Activated CD8-positive, alpha-beta memory T cell treated with anti-CD3 and anti-CD28 coated beads, Interleukin-2, amount 50 U/mL, for 24 hours (primary cell): ENCODE results near the gene ADGRD2.
"Not testable (repeated sequence)": the region's sequence is repeated elsewhere in the genome, so short reads cannot be mapped to it uniquely, and the experiment has no call there.

ENCODE experiments used
- DNase-seq: peaks from one replicate; pipeline ENCODE4 v3.0.0-alpha.2; 2020; ENCODE audit errors: extremely low read depth

ADGRD2 gene

GRCh38 chr9:124450241-124450924 is at the start of gene ADGRD2:
ADGRD2 (plus strand) TSS chr9:124450451; CDS start chr9:124451667, 1,216 bp downstream.
- DNase-seq = no peak

- DNase-seq = no peak
Measured at GRCh38 chr9:124403246-124403645, 47.0 kb upstream of the ADGRD2 start.

- no peak for DNase-seq
Measured at GRCh38 chr9:124409410-124409809, 40.8 kb upstream of the ADGRD2 start.

- no peak for DNase-seq
Measured at GRCh38 chr9:124410321-124410913, 39.8 kb upstream of the ADGRD2 start.

- no peak for DNase-seq
Measured at GRCh38 chr9:124411514-124412227, 38.6 kb upstream of the ADGRD2 start.

GRCh38 chr9:124412228-124412575 is 38.0 kb upstream of the ADGRD2 start:
- DNase-seq = no peak

- no peak for DNase-seq
Measured at GRCh38 chr9:124414612-124415011, 35.6 kb upstream of the ADGRD2 start.

GRCh38 chr9:124415102-124415851 is 35.0 kb upstream of the ADGRD2 start, which contains the start of gene PSMB7:
PSMB7 (minus strand) TSS chr9:124415442; CDS start chr9:124415425, 17 bp downstream.
- peak; percentile 95 for DNase-seq

GRCh38 chr9:124415852-124416484 is 34.3 kb upstream of the ADGRD2 start:
- no peak for DNase-seq

GRCh38 chr9:124419832-124420489 is 30.3 kb upstream of the ADGRD2 start:
- no peak for DNase-seq

- DNase-seq = no peak
Measured at GRCh38 chr9:124420991-124421543, 29.2 kb upstream of the ADGRD2 start.

GRCh38 chr9:124423155-124423554 is 27.1 kb upstream of the ADGRD2 start:
- DNase-seq = no peak

- DNase-seq = no peak
Measured at GRCh38 chr9:124423591-124423990, 26.7 kb upstream of the ADGRD2 start.

- not testable (repeated sequence) for DNase-seq
Measured at GRCh38 chr9:124425733-124426132, 24.5 kb upstream of the ADGRD2 start.

GRCh38 chr9:124426361-124426760 is 23.9 kb upstream of the ADGRD2 start:
- DNase-seq = no peak

- DNase-seq = no peak
Measured at GRCh38 chr9:124427281-124427680, 23.0 kb upstream of the ADGRD2 start.

GRCh38 chr9:124428751-124429529 is 21.3 kb upstream of the ADGRD2 start:
- no peak for DNase-seq

GRCh38 chr9:124429530-124429867 is 20.8 kb upstream of the ADGRD2 start:
- no peak for DNase-seq

GRCh38 chr9:124436320-124436719 is 13.9 kb upstream of the ADGRD2 start:
- no peak for DNase-seq

GRCh38 chr9:124437086-124437485 is 13.2 kb upstream of the ADGRD2 start:
- no peak for DNase-seq
